ENCODE results near the gene GRID1.

GRCh38 chr10:86329896-86330680 lies 36.5 kb downstream of the GRID1 start:
- TF ChIP-seq CTCF (IDR thresholded peaks at IDR 0.05): no peak
- no peak for TF ChIP-seq RELA (CRISPR knock-in tag; IDR thresholded peaks at IDR 0.05; ENCODE audit: borderline replicate concordance)
- no peak for TF ChIP-seq E2F1 (CRISPR knock-in tag; IDR thresholded peaks at IDR 0.05)
- TF ChIP-seq ZSCAN18 (CRISPR knock-in tag; IDR thresholded peaks at IDR 0.05): no peak
- no peak for TF ChIP-seq FOXJ3 (CRISPR knock-in tag; IDR thresholded peaks at IDR 0.05; ENCODE audit: borderline replicate concordance)
- no peak for TF ChIP-seq AFF4 (CRISPR knock-in tag; IDR thresholded peaks at IDR 0.05; ENCODE audit: borderline replicate concordance)
- TF ChIP-seq NFYB (CRISPR knock-in tag; conservative IDR thresholded peaks at IDR 0.05; ENCODE audit: low read depth): no peak
- no peak for TF ChIP-seq NR3C1 (CRISPR knock-in tag; conservative IDR thresholded peaks at IDR 0.05; ENCODE audit: low read depth)
- no peak for TF ChIP-seq KAT7 (CRISPR knock-in tag; IDR thresholded peaks at IDR 0.05; ENCODE audit: borderline replicate concordance)
- no peak for TF ChIP-seq ATF1 (CRISPR knock-in tag; IDR thresholded peaks at IDR 0.05)
- no peak for TF ChIP-seq E2F4 (CRISPR knock-in tag; IDR thresholded peaks at IDR 0.05; ENCODE audit: borderline replicate concordance, low read depth)
- TF ChIP-seq ZNF263 (CRISPR knock-in tag; IDR thresholded peaks at IDR 0.05; ENCODE audit: low read depth): no peak
- TF ChIP-seq NR2C2 (CRISPR knock-in tag; IDR thresholded peaks at IDR 0.05): no peak
- TF ChIP-seq PRRX2 (CRISPR knock-in tag; IDR thresholded peaks at IDR 0.05): no peak

Measured in WTC11 (cell line).